IMR-90 (cell line): ENCODE data around the gene SRD5A1.

Experiments
- BHLHE40 ChIP-seq: fragments of 150-350 bp; IDR thresholded peaks from 2 replicates; pipeline ENCODE4 v1.6.1; 2016; ENCODE audit warnings: mild to moderate bottlenecking, low read depth, low read length
- CEBPB ChIP-seq: IDR thresholded peaks from 2 replicates; pipeline ENCODE4 v1.6.1; 2012; ENCODE audit warnings: low read depth, low read length, improper control_type of control experiment
- CHD1 ChIP-seq: IDR thresholded peaks from 2 replicates; pipeline ENCODE4 v1.6.1; 2012; ENCODE audit warnings: low read depth, low read length, improper control_type of control experiment
- FOS ChIP-seq: fragments of 150-350 bp; IDR thresholded peaks from 2 replicates; pipeline ENCODE4 v1.6.1; 2016; ENCODE audit warnings: low read depth, low read length
- MXI1 ChIP-seq: IDR thresholded peaks from 2 replicates; pipeline ENCODE4 v1.6.1; 2012; ENCODE audit warnings: low read depth, mild to moderate bottlenecking, low read length, moderate library complexity, borderline replicate concordance
- POLR2A ChIP-seq: IDR thresholded peaks from 2 replicates; pipeline ENCODE4 v1.6.1; 2012; ENCODE audit warnings: mild to moderate bottlenecking, low read depth, low read length
- RAD21 ChIP-seq: IDR thresholded peaks from 2 replicates; pipeline ENCODE4 v1.6.1; 2012; ENCODE audit warnings: low read length, improper control_type of control experiment
- RCOR1 ChIP-seq: IDR thresholded peaks from 2 replicates; pipeline ENCODE4 v1.6.1; 2012; ENCODE audit warnings: mild to moderate bottlenecking, low read length, improper control_type of control experiment; ENCODE audit not compliant: insufficient replicate concordance
- RFX5 ChIP-seq: IDR thresholded peaks from 2 replicates; pipeline ENCODE4 v1.8.0; 2012; ENCODE audit warnings: low read depth, mild to moderate bottlenecking, low read length, moderate library complexity
- SMC3 ChIP-seq: fragments of 150-350 bp; IDR thresholded peaks from 2 replicates; pipeline ENCODE4 v1.6.1; 2016; ENCODE audit warnings: low read depth, mild to moderate bottlenecking, antibody characterized with exemption, low read length, moderate library complexity
- TF ChIP-seq, protein P1 (sequence below): conservative IDR thresholded peaks from 2 replicates; pipeline ENCODE4 v1.5.1; 2012; ENCODE audit warnings: mild to moderate bottlenecking, low read depth, low read length, improper control_type of control experiment
- TF ChIP-seq, protein P2 (sequence below): fragments of 150-350 bp; IDR thresholded peaks from 2 replicates; pipeline ENCODE4 v1.6.1; 2017; ENCODE audit warnings: mild to moderate bottlenecking, antibody characterized with exemption, low read length, low read depth

DNA sequence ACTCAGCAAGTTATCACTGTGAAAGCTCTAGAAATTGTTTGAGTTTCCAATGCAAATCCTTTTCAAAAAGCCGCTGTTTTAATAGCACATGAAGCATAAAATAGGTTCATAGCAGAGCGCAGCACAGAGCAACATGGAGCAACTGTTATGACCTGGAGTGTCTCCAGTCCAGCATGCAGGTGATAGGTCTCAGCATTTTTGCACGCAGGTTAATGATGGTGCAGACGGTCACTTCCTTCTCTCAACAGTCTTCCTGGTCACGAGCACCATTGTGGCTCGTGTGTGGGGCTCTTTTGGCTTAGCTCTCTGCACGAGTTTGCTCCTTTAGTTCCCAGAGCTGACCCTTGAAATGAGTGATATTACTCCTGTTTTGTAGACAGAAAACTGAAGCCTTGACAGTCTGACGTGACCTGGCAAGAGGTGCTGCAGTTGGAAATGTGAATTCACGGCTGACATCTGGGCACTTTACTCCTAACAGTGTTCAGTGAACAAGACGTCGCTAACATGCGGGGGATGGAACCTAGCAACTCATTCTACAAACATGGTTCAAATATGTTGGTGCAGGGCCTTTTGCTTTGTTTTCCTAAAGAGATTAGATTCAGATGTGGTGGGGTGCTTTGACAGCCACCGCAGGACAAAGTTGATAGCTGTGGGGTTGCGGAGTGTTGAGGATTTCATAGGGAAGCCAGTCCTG, 90.0 kb downstream of the SRD5A1 start:
- TF ChIP-seq CEBPB (no peak), POLR2A (no peak), CHD1 (no peak), SMC3 (no peak), RCOR1 (no peak), RAD21 (no peak), FOS (no peak), RFX5 (no peak), MXI1 (no peak), BHLHE40 (no peak)
- TF ChIP-seq, protein P1, sequence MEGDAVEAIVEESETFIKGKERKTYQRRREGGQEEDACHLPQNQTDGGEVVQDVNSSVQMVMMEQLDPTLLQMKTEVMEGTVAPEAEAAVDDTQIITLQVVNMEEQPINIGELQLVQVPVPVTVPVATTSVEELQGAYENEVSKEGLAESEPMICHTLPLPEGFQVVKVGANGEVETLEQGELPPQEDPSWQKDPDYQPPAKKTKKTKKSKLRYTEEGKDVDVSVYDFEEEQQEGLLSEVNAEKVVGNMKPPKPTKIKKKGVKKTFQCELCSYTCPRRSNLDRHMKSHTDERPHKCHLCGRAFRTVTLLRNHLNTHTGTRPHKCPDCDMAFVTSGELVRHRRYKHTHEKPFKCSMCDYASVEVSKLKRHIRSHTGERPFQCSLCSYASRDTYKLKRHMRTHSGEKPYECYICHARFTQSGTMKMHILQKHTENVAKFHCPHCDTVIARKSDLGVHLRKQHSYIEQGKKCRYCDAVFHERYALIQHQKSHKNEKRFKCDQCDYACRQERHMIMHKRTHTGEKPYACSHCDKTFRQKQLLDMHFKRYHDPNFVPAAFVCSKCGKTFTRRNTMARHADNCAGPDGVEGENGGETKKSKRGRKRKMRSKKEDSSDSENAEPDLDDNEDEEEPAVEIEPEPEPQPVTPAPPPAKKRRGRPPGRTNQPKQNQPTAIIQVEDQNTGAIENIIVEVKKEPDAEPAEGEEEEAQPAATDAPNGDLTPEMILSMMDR = no peak
- TF ChIP-seq, protein P2, sequence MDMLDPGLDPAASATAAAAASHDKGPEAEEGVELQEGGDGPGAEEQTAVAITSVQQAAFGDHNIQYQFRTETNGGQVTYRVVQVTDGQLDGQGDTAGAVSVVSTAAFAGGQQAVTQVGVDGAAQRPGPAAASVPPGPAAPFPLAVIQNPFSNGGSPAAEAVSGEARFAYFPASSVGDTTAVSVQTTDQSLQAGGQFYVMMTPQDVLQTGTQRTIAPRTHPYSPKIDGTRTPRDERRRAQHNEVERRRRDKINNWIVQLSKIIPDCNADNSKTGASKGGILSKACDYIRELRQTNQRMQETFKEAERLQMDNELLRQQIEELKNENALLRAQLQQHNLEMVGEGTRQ = no peak
